GM19468 (cell line): ENCODE results near the gene WWC2.
"Not testable (repeated sequence)": the region's sequence is repeated elsewhere in the genome, so short reads cannot be mapped to it uniquely, and the experiment has no call there.

ENCODE experiments used
- ATAC-seq: cut with Tn5 transposase; IDR thresholded peaks from one replicate; pipeline ENCODE4 v1.9.1; 2021; ENCODE audit warnings: mild to moderate bottlenecking, moderate library complexity, moderate number of reproducible peaks; ENCODE audit not compliant: unreplicated experiment; ENCODE audit errors: extremely low read depth

Gene WWC2

DNA sequence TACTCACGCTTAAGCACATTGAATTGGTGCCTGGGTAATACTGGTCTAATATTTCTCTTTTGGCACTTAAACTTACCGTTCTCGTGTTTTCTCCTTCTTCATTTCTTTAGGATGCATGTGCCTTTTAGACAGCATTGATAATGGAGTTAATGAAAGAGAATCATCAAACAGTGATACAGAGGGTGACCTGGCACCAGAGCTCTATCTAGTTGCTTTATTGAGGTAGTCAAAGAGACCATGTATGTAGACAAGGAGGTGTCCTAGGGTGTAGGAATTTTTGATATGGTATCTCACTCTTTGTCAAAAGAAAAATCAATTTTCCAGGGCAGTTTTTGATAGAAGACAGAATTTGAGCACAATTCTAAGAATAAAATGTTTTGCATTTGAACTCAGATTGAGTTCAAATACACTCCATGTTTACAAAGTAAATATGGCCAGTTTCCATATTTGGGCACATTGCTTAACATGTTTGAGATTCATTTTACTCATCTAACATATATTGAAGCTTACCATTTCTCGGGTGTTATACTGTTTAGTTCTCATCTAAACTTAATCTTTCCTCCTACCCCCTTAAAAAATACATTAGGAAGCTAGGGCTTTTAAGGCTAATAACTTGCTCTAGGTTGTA lies 92.0 kb downstream of the WWC2 start:
- ATAC-seq: no peak

DNA sequence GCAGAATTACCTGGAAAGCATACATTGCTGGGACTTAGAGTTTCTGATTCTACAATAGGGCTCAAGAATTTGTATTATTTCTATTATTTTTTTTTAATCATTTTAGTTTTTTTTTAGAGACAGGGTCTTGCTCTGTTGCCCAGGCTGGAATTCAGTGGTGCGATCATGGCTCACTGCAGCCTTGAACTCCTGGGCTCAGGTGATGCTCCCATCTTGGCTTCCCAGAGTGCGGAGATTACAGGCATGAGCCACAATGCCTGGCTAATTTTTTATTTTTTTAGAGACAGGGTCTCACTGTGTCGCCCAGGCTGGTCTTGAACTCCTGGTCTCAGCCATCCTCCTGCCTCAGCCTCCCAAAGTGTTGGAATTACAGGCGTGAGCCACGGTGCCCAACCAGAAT lies 92.6 kb downstream of the WWC2 start:
- ATAC-seq: no peak

DNA sequence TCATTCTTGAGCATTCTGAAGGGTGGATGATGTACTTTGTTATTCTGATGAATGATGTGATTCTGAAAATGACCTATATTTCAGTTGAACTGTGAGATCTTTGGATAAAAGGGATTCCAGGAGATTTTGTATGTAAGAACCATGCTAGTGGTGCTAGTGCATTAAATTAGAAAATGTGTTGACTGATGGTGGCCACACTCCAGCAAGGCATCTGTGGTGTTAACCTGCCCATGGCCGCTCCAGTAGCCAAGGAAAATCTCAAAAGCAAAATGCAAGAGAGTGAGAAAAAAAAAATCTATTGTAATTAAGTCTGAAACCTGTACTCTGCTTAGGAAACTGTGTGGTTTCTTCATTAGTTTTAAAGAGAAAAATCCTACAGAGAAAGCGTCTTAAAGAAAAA lies 93.5 kb downstream of the WWC2 start:
- no peak for ATAC-seq

DNA sequence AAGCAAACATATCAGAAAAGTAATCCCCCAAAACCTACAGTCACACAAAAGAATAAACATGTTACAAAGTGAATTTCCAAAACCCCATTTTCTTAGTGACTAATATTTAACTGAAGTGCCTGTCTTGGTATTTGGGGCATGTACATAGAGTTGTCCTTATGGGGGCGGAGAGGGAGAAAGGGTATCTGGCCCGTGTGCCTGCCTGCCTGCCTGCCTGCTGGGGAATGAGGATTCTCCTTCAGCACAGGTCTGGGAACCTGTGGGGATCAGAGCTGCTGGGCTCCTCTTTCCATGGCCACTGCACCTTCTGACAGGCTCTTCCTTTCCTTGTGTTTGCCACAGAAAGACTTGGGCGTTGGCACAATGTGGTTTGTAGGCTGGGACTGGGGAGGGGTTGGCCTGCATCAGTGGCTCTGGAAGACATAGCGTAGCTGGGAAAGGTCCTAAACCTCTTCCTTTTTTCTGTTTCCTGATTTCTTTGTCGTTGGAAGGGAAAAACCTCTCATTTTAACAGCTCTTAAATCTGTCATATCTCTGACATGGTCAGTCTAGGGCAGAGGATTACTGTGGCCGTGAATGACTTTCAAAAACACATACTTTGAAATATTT lies 94.8 kb downstream of the WWC2 start:
- ATAC-seq: not testable (repeated sequence)

DNA sequence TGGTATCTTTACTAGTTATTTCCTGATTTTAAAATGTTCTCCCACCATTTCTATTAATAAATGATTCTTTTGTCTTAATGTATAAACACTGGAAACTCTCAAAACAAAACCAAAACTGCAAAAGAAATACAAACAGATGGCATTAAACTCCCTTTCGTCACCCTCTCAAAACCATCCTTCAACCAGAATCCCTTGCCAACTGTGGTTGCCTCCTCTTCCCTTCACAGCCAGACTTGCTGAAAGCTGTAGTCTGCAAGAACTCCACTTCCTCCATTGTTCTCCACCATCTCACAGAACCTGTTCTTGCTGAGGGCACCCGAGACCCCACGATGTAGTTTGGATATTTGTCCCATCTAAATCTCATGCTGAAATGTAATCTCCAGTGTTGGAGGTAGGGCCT lies 96.5 kb downstream of the WWC2 start:
- no peak for ATAC-seq

DNA sequence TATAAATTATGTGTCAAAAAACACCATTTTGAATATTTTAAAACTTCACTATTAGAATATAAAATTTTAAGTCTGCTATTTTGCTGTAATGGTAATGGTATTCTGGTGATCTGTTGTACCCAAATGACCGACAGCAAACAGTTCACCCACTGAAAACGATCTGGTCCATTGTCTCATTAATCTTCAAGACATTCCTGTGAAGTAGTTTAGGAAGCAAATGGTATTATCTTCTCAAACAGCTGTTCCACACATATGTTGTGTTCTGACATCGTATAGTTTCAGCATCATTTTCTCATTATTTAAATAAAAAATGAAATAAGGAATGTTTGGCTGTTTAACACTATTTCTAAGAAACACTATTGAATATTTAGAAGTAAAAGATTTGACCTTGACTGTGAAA lies 98.1 kb downstream of the WWC2 start:
- ATAC-seq: no peak

DNA sequence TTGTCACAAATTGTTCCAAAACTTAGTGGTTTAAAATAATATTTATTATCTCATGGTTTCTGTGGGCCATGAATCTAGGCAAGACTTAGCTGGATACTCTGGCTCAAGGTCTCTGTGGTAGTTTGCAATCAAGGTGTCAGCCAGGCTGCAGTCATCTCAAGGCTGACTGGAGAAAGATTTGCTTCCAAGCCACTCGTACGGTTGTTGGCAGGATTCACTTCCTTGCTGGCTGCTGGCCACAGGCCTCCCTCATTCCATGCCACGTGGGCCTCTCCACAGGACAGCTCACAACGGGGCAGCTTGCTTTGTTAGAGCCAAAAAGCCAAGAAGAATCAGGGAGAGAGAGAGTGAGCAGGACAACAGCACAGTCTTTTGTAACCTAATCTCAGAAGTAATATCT lies 101.4 kb downstream of the WWC2 start:
- ATAC-seq: no peak

DNA sequence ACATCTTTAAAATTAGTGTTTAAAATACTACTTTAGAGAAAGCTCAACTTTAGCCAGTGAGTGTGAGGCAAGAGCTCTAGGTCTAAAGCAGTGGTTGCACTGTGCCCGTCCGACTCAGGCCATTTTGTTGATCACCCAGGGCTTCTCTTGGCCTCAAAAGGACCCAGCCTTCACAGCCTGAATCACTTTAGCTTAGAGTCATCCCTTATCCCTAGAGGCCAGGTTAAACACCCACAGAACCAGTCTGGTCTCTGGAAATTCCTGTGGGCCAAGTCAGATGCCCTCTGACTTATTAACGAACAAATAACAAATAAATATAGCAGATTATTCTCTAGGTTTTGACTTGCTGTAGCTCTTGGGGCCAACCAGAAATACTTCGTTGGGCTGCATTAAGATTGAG lies 102.3 kb downstream of the WWC2 start:
- ATAC-seq: no peak

DNA sequence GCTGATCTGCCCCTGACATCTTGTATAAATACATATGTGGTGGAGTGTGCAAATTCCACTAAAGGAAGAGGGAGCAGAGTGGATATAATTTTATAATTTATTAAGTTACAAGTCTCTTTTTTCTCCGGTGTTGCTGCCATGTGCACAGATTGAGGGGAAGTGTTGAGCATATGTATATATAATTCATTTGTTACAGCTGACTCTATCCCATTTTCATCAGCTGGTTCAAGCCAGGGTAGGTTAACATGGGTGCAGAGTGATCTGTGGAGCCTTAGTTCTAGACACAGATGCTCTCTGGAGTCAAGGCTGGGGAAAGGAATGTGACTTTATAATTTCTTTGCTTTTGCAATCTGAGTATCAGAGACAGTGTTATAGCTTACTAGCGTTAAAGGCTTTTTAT lies 103.5 kb downstream of the WWC2 start:
- no peak for ATAC-seq

DNA sequence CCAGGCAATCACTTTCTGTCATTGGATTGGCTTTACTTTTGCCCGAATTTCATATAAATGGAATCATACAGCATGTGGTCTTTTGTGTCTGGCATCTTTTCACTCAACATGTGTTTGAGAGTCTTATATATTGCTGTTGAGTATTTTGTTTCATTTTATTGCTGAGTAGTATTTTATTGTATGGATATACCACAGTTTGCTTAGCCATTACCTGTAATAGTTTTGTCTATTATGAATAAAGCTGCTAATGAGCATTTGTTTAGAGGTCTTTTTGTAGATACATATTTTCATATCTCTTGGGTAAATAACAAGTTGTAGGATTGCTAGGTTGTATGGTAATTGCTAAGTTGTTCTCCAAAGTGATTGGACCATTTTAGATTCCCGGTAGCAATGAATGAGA lies 105.7 kb downstream of the WWC2 start:
- no peak for ATAC-seq

DNA sequence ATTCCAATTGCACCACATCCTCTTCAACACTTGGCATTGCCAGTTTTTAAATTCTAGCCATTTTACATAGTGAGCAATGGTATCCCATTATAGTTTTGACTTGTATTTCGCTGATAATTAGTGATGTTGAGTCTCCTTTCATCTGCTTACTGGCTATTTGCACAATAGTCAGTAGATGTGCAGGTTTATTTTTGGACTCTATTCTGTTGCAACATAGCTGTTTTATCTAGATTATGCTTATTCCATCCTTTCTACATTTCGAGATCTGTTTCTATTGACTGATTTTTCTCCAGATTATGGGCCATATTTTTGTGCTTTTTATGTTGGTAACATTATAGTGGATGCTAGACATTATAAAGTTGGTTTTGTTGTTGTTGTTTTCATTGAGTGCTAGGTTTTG lies 106.1 kb downstream of the WWC2 start:
- ATAC-seq: no peak

DNA sequence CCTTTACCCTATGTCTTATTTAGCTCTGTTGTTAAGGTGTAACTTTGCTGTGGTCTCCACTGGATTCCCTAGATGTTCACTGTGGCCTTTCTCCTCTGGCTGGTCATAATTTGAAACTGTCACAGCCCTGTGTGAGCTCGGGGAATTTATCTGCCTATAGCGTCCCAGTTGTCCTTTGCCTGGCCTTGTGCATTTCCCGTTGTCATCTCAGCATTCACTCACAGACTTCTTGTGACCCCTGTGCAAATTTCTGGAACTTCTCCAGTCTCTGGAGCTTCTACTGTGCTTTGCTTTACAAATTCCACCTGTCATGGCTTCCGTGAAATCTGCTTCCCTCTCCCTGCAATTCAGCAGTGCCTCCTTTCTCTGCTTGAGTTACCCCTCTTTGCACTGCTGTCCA lies 106.7 kb downstream of the WWC2 start:
- no peak for ATAC-seq

DNA sequence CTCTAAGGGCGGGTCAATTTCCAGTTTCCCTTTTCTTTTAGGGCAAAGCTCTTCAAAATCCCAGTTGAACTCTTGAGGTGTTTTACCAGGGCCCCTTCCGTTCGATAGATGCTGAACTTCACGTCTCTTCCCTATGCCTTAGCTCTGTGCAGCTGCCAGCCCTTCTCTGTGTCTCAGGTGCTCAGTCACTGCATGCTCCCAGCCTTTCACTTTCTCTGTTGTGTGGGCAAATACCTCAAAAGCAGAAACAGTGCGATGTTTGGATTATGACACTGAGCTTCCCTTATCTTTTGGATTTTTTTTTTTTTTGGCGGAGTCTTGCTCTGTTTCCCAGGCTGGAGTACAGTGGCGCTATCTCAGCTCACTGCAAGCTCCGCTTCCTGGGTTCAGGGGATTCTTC lies 112.5 kb downstream of the WWC2 start:
- ATAC-seq: no peak

DNA sequence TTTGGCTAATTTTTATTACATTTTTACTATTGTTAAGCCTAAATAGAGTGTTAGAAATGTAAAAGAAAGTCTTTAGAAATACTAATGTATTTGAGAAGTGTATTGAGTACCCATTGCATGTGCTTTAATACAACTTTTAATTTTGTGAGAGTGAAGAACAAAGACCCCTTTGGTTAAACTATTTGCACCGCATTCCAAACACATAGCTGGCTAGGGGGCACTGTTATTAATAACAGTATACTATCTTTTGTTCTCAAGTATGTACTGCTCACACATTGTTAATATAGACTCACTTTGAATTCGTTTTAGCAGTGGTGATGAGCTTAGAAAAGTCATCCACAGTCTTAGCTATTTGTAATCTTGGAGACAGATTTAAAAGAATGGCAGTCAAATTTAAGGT lies 114.9 kb downstream of the WWC2 start:
- ATAC-seq: no peak

DNA sequence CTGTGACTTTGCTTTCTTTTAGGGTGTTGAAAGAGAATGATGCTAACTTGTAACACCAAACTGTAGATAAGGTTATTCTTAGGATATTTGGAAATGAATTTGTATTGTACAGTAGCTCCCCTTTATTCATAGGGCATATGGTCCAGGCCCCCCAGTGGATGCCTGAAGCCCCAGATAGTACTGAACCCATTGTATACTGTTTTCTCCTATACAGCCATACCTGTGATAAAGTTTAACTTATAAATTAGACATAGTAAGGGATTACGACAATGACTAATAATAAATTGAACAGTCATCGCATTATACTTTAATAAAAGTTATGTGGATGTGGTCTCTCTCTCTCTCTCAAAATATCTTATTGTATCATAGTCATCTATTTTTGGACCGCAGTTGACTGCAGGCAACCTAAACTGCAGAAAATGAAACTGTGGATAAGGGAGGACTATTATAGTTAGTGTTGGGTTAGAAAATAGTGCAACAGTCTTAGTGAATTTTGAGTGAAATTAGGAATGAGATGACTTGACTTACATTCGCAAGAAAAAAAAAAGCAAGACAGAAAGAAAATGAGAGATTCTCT lies 115.9 kb downstream of the WWC2 start:
- no peak for ATAC-seq

DNA sequence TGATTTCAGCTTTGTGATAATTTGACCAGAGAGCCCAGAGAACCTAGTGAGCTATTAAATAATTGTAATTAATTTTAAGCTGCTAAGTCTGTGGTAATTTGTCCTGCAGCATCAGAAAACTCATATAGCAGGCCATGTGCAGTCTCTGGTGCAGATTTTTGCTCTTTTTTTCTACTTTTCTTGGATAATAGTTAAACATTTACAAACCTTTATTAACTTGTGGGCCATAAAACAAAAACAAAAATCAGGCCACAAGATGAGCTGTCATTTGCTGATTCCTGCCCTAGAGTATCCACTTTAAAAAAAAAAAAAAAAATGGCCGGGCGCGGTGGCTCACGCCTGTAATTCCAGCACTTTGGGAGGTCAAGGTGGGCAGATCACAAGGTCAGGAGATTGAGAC lies 121.2 kb downstream of the WWC2 start:
- ATAC-seq: no peak

DNA sequence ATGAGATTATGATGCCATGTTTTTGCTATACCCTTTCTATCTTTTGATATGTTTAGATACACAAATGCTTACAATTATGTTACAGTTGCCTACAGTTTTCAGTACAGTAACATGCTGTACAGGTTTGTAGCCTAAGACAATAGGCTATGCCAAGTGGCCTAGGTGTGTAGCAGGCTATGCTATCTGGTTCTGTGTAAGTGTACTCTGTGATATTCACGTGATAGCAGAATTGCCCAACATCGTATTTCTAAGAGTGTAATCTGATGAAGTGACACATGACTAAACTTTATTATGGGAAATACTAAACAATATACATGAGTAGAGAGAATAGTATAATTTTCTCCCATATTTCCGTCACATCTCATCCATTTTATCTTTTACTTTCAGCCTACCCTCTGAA lies 124.0 kb downstream of the WWC2 start:
- ATAC-seq: no peak

DNA sequence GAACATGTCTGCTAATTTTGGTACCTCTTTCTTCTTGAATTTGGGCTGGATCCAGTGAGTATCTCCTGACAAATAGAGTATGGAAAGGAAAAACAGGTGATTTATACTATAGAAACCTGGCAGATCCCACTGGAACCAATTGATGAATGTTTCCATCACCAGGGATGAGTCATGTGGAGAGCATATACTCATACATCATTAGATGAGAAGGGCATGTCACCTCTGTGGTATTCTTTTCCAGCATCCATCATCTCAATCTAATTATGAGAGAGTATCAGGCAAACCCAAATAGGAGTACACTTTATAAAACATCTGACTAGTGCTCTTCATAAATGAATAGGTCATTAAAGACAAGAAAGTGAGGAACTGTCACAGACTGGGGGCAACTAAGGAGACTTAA lies 130.3 kb downstream of the WWC2 start:
- no peak for ATAC-seq

DNA sequence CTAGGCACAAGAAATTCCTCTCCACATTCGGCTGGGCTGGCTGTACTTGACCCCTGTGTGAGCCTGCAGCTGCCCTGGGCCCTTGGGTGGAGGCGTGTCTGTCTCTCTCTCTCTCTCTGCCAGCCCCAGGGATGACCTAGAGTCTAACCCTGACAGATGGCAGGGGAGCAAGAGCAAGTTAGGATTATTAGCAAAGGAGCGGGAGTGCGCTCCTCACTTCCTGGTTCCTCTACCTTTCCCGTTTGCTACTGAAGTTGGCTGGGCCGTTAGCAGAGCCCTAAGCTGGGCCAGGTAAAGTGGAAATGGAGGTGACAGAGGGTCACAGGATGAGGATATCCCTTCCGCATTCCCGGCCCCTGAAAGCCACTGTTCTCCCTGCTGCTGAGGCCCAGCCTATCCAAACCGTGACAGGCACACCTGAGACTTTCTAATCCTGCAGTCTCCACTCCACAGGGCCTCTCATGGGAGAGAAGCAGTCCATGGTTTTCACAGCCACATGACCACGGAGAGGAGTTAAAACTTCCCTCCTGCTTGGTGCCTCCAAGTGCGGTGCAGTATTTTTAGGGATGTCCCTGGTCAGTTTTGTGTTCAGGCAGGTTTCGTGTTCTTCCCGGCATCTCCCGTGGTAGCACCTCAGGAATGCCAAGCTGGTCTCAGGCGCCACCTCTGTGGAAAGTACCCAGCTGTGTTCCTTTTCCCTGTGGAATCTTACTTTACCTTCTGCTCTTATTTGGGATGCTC lies 141.7 kb downstream of the WWC2 start:
- ATAC-seq: no peak

DNA sequence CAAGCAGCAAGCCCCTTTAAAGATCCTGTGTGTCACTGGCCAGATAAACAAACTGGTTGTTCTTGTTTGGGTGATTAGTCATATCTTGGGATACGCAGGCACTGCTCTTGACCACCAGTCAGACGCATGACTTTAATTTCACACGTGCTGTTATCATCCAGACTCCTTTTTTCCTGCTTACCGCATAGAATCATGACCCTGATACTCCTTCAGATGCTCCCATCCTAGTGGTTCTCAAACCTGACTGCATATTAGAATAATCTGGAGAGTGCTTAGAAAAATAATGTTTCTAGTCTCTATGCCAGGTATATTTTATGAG lies 142.2 kb downstream of the WWC2 start:
- ATAC-seq: no peak

DNA sequence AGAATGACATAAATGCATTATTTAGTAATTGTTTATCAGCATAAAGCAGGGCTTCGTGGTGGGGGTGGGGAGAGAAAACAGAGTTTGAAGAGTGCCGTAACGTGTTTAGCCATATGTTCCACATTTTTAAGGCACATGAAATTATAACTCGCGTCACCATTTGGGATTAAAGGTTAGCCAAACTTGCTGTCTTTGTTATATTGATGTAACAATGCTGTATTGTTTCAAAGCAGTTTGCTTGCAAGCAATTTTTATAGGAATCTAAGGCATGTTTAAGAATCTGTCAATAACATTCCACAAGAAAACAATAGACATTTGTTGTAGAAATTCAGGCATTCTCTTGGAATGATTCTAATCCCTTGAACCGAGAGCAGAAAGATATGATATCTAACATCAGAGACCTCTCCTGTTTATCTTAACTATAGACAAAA lies 142.7 kb downstream of the WWC2 start:
- ATAC-seq: no peak

DNA sequence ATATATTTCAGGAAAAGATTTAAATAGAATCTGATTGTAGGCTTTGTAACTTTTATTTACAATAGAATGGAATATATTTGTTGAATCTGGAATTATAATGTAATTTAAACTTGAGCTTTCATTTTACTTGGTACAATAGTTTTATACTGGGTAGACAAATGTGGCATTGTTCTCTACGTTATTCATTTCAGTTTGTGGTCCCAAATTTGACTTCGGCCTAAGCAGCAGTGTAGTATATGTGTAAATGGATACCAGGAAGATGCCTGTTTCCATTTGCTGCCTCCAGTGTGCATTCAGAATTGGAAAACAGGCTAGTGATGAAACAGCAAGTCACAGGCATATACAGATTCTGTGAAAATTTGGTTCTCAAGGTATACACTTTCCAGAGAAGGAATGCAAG lies 143.2 kb downstream of the WWC2 start:
- no peak for ATAC-seq
